Pons (tissue), 1 donor: ENCODE measurements around the gene PEPD.

ENCODE experiments used
- DNase-seq: peaks from one replicate; pipeline ENCODE4 v3.0.0-alpha.2; 2016; ENCODE audit warnings: low spot score

Gene PEPD

DNA sequence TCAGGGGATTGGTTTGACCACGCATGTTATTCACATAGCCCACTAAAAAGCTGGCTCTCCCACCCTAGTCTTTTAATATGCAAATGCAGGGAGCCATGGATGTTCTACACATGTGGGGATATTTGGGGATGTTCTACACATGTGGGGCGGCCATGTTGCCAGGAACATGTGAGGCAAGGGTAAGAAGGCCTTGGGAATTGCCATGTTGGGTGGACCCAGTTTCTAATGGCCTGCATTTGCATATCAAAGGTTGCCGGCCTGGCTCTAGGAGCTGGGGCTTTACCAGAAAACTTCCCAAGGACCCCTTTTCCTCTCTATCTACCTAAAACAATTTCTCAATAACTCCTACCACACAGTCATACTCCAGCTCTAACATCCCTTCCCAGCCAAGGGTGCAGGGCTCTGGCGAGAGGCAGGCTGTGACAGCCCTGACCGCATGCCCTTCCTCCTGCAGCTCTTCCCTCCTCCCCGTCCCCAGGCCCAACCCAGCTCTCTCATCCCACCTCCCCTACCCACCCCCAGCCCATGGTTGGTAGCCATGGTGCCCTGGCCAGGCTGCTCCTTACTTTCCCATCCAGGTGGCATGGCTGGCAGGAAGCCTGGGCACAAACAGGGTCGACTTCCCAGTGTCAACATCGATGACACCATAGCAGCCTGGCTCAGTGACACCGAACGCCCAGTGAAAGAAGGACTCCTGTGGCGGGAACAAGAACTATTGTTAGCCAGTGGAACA lies 11.0 kb downstream of the PEPD start:
- no peak for DNase-seq

DNA sequence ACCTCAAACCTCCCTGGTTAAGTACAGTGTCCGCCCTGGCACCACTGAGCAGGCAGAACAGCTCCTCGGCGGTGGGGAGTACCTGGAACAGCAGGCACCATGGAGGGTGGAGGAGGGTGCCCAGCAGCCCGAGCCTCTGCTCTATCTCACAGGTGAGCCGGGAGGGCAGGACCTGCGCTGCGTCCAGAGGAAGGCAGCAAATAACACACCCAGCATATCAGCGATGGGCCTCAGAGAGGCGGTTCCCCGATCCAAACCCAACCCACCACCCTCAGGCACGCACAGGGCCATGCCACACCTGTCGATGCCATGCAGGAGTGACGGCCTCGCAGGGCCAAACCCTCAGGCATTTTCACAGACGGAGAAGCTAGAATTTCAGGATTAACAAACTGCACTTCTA lies 11.8 kb downstream of the PEPD start:
- DNase-seq: no peak

DNA sequence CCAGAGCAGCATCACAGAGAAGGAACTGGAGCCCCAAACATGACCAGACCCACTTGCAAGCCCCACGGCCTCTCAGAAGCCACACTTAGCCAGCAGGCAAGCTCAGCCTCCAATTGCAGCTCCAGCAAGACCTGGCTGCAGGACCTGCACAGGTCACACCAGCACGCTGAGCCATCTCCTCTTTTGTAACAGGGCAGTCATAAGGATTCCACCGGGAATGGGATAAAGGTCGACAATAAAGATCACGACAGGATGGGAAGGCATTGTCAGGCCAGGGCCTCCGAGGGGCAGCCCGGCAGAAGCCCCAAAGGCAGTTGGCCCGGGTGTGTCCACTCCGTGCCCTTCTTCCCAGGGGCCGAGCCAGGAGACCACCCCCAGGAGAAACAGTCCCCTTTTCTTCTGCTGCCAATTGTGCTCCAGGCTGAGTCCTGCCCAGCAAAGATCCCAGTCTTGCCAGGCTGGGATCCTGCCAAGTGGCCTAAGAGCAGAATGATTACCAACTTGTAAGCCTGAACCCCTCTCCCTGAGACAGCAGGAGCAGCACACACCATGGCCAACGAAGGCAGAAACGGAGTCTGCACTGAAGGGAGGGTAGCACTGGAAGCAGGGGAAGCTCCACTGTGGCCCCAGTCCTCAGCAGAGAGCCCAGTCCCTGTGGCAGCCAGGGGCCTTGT lies 12.5 kb downstream of the PEPD start:
- DNase-seq: no peak

DNA sequence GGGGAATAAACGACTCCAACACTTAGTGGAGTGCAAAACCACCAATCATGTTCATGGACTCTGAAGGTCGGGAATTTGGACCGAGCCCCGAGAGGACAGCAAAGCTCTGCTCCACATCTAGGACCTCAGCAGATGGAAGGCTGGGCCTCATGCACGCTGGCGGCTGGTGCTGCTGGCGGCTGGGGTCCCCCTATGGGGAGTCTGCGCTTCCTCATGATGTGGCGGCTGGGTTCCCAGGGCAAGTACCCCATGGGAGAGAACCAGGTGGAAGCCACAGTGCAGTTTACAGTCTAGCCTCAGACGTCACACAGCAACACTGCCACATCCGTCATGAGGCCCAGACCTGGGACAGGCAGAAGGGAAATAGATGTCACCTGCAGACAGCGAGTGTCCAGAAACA lies 13.2 kb downstream of the PEPD start:
- no peak for DNase-seq

DNA sequence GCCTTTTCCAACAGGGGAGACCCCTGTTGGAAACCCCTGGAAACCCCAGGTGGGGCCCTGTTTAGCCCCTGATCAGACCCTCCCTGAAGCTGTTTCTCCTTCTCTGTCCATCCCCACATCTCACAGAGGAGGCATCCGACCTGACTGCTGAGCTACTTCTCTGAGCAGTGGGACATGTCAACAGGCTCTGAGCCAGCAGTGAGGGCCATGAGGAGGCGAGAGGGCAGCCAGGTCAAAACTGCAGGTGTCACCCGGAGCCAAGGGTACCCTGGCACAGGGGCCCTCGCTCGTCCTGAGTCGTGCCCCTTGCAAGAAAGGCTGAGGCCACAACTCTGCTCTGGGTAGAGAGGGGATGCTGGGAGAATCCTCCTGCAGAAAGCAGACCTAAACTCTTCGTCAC lies 13.6 kb downstream of the PEPD start:
- DNase-seq: no peak

DNA sequence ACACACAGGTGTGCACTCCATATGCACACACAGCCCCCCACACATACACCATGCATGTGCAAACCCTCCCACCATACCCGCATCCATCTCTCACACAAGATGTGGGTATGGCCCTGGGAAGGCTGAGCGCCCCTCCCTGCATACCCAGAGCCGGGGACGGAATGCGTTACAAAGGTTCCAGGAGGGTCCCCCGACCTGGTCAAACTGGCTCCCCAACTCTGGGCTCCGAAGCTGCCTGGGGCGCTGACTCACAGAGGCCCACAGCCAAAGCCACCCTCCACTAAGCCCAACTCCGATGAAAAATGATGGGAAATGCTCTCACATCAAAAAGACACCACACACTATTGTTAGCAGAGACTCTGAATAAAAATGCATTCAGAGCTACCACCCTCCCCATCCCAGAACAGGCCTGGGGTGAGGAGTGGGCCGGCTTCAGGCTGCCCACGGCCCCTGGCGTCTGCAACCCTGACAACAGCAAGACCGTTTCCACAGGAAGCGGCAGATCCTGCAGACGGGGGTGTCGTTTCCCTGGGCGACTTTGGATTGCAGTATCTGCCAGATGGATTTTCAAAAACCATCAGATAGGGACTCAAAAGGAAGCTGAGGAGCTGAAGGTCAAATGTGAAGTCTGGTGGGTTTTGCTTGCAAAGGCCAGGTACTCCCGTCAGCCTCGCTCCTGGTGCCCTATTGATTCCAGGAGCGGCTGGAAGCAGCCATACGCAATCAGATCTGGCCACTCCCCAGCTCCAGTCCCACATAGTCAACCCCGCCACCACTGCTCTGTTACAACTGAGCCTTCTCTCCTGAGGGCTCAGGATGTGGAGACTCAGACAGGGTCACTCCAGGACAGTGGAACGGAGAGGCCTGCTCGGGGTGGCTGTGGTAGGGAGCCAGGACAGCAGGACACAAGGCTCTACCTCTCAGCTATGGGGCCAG lies 14.3 kb downstream of the PEPD start:
- DNase-seq: no peak

DNA sequence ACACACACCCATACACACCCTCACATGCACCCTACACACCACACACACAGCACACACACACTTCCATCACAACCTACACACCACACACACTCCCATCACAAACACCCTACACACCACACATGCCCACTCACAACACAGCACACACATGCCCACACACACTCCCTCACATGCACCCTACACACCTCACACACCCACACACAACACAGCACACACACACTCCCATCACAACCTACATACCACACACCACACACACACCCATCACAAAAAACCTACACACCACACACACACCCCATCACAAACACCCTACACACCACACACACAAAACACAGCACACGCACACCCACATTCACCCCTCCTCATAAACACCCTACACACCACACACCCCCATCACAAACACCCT lies 15.1 kb downstream of the PEPD start:
- no peak for DNase-seq

DNA sequence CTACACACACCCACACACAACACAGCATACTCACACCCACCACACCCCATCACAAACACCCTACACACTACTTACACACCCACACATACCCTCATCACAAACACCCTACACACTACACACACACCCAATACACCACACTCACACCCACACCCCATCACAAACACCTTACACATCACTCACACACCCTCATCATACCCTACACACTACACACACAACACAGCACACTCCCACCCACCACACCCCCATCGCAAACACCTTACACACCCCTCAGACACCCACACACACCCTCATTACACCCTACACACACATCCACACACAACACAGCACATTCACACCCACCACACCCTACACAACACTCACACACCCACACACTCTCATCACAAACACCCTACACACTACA lies 15.8 kb downstream of the PEPD start:
- DNase-seq: no peak

DNA sequence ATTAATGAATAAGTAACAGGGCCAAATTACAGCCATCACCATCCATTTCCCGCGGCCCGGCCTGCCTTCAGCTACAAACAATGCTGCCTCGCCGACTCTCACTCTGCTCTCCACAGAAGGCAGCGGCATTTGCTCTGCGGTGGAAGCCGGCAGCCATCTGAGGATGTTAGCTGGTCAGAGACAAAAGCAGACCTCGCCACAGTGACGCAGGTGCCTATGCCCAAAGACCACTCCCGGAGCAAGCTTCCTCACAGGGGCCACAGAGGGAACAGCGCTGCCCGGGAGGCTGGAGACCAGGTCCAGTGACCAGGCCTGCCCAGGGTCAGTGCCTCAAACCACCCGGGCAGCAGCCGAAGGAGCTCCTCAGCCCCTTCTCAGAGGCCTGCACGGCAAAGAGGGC lies 16.4 kb downstream of the PEPD start:
- DNase-seq: no peak

DNA sequence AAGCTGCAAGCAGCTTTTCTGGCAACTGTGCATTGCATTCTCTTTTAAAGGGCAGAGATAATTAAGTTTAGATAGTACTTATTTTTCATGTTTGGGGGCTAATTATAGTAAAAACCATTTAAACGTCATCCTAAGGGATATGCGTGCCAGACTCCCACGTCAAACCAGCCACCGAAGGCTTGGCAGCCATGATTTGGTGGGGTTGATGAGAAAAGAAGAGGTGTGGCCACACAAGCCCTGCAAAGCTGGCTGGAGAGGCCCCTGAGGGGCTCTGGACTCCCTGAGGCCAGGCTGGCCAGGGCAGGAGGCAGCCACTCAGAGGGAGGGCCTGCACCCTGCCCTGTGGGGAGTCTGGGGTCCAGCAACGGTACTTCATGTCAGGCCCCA lies 17.5 kb downstream of the PEPD start:
- DNase-seq: no peak

DNA sequence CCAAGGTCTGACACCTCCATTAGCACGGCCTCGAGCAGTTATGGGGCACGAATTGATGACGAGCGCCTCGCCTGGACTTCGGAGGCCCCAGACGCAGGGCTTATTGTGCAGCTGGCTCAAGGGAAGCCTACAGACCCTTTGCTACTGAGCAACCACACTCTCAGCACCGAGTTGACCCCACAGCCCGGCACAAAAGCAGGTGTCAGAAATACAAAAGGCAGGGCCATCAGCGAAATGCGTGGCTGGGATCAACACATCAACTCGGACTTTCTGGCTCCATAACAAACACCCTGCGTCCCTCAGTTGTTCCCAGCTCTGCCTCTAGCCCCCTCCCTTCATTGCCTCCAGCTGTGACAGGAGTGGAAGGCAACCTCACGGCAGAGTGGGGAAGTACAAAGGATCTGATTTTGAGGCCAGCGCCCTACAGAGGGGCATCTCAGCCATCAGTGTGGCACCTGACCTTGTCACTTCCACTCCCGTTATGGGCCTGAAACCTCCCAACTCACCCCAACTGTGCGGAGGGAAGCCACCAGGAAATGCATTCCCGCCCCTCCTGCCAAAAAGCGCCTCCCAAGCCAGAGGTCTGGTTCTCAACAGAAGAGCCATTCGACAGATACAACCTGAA lies 18.0 kb downstream of the PEPD start:
- DNase-seq: no peak

DNA sequence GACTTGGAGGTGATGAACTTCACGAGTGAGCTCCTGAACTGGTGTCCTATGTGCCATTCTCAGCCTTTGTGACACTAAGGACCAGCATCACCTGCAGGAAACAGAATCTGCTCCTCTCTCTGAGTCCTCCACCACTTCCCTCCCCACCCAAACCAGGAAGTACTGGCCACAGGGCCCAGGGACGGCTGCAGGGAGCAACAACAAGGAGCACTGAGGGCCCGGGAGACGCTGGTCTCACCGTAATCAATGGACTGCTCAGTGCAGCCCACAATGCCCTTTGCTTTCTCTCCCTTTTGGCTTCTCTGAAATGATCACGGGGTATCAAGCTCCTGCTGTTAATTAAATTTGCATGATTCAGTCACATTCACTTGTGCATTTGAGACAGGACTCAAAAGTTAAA lies 18.6 kb downstream of the PEPD start:
- no peak for DNase-seq

DNA sequence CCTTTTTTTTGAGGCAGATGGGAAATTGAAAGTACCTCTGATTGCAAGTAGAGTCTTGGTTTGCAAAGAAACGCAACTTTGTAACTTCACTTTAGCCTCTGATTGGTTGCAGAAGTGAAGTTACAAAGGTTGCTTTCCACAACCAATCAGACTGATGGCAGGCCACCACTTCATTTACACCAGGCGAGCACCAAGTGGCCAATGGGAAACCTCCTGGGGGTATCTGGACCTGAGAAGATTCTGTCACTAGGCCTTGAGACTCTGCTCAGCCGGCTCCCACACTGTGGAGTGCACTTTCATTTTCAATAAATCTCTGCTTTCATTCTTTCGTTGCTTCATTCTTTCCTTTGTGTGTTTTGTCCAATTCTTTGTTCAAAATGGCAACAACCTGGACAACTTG lies 19.1 kb downstream of the PEPD start:
- no peak for DNase-seq

DNA sequence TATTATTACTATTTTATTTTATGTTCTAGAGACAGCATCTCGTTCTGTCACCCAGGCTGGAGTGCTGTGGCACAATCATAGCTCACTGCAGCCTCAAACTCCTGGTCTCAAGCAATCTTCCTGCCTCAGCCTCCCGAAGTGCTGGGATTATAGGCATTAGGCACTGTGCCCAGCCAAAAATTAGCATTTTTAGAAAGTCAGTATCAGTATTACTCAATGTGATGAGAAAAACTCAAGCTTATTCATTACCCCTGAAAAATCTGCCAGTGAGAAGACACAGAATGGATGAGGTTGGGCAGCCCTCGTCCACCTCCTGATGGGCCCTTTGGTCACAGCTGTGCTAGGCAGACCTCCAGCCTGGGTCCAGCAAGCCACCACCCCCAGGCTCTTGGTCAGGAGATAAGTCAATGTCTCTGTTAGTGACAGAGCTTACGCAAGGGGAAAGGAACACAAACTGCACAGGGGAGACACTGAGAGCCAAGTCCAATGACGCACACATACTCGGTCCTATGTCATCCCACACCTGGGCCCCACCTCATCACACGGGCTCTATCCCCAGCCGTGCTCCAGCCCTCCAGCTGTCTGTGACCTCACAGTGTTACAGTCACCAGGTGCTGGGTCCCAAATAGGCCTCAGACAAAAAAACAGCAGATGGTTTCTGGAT lies 19.8 kb downstream of the PEPD start:
- DNase-seq: no peak

DNA sequence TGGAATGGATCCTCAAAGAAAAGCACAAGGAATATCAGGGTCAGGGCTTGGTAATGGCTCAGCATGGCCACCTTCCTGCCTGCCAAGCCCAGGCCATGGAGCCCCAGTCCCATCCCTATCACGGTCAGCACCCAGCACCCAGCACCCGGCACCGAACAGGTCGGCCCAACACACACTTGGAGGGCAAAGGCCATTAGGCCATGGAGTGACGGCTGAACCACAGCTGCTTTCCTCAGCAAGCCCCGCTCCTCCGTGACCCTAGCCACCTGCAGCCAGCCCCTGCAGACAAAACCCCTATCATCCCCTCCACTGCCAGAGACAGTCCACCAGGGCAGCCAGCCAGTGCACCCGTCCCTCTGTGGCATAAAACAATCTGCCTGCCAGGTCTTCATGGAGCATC lies 20.6 kb downstream of the PEPD start:
- no peak for DNase-seq

DNA sequence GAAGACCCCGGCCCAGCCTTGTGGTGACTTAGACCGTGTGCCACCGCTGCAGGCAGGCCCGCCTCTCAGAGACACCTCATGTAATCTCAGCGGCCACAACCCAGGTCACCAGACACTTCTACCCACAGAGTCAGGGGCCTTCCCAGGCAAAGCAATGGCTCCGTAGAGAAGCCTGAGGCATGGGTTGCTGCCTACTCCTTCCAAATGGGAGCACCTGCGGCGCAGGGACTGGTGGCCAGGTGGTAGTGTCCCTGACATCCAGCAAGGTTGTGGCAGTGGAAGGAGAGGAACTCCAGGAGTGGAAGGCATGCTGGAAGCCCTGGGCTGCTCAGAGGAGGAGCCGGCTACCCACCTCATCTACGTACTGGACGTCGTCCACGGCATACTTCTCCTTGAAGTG lies 21.0 kb downstream of the PEPD start:
- DNase-seq: no peak

DNA sequence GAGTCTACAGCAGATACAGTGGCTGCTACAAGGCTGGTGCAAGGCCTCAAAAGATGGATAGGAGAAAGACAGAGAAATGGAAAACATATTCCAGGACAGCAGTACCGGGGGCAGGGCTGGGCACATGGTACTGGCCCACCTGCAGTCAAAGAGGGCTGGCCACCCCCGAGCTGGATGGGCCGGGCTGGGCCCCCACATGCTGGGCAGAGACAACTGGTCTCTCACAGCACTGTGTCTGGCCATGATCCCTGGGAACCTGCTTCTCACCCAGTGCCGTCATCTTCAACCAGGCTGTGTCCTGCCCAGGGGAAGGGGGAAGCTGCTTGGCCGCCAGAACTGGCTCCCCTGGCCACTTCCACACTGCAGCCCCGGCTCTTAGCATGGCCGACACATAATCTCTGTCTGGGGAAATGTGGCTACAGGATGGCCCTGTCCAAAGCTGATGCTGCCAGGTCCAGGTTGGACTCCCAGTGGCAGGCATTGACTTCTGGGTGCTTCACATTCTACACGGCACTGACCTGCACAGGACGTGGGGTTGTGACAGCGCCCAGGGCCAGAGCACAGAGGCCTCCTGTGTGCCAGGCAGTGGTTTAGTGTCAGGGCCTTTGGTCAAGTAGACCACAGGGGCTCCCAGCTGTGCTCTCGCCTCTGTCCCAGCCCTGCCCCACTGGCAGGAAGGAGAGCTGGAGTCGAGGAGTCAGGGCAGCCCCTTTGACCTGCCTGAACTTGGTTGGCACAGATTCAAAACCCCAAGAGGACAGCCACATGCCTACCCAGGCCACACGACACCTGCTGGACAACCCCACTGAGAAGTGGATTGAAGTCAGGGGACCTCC lies 21.7 kb downstream of the PEPD start:
- no peak for DNase-seq

DNA sequence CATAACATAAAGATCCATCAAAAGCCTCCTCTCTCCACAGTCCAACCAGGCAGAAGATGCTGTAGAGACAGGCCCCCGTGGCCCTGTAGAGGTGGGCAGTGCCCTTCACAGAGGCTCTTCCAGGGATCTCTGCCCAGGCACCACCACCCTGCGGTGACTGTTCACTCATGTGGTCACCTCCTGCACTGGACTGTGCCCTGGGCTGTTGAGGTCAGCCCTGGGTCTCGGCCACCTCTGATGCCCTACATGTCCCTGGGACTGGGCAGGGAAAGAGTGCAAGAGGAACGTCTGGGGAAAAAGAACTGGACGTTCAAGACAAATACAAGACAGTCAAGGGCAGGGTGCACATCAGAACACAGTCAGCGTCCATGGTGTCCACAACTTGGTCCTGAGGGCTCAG lies 22.3 kb downstream of the PEPD start:
- DNase-seq: no peak

DNA sequence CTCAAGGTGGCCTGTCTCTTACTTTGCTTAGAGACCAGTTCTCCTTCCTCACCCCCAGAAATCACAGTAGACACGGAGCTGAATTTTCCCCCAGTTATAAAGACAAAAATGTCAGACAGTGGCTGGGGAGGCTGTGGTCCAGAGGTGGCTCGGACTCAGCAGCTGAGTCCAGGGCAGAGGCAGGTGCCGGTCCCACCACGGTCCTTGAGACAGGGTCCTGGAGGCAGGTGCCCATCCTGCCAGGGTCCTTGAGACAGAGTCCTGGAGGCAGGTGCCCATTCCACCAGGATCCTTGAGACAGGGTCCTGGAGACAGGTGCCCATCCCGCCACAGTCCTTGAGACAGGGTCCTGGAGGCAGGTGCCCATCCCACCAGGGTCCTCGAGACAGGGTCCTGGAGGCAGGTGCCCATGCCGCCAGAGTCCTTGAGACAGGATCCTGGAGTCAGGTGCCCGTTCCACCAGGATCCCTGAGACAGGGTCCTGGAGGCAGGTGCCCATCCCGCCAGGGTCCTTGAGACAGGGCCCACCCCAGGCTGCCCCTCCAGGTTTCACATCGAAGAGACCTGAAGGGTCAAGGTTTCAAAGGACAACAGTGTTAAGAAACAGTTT lies 23.1 kb downstream of the PEPD start:
- DNase-seq: no peak

DNA sequence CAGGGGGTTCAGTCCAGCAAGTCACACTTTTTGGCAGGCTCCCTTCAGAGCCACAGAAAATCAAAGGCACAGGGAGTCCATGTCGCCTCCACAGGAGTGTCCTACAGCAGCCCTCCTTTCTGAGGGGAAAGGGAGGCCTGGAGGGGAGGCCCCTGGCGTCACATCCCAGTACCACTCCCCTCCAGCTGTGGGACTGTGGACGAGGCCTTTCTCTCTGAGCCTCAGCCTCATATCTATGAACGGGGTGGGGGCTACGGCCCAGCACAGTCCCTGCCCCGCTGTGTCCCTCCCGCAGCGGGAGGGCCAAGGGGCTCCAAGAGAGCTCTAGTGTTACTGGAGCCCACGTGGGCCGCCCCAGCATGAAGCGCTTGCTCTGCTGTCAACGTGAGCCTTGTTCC lies 23.8 kb downstream of the PEPD start:
- no peak for DNase-seq
